Motor neuron (in vitro differentiated cells): ENCODE results near the gene DUSP2. TPM values are rescaled to one million over a fixed set of nuclear protein-coding genes. Genes with fewer than 3 reads are reported as not detected.
"Not testable (repeated sequence)": the region's sequence is repeated elsewhere in the genome, so short reads cannot be mapped to it uniquely, and the experiment has no call there.

Experiments used
- ATAC-seq, 8 experiments: fragments of 200-7000 bp; cut with Tn5 transposase; replicated peaks in 6 of 8; 2 replicates each; pipeline ENCODE4 v1.8.0; 2021; ENCODE audit warnings: mild to moderate bottlenecking in 8 of 8, moderate library complexity in 8 of 8
- H3K27ac ChIP-seq, 2 donors: fragments of 250-450 bp; sonication (Bioruptor Pico); 2 replicates each; pipeline ENCODE4 v1.9.0; 2021; ENCODE audit warnings: antibody characterized with exemption in 2 of 2, mild to moderate bottlenecking in 2 of 2, moderate library complexity in 1 of 2
- H3K4me1 ChIP-seq, 2 donors: fragments of 250-450 bp; sonication (Bioruptor Pico); replicated peaks in 1 of 2; 2 replicates each; pipeline ENCODE4 v1.6.1; 2021; ENCODE audit warnings: antibody characterized with exemption in 2 of 2, mild to moderate bottlenecking in 2 of 2, moderate library complexity in 1 of 2
- H3K4me3 ChIP-seq, 5 donors: fragments of 250-450 bp; sonication (Bioruptor Pico); 2 replicates each; pipeline ENCODE4 v1.9.0; 2021; ENCODE audit warnings: antibody characterized with exemption in 5 of 5, mild to moderate bottlenecking in 5 of 5, moderate library complexity in 4 of 5
- WGBS, 10 experiments: fragments of 450-650 bp; shearing (Covaris generic); methylation state at CpG; one replicate each; pipeline ENCODE4 v1.0.0; 2022; 5-methylcytosine and 5-hydroxymethylcytosine counted together
- in situ Hi-C, 9 experiments: fragments of 400-800 bp; cut with MboI; loops; one replicate each; pipeline ENCODE4 v1.15.0; 2021; ENCODE audit warnings: low sequenced_read_pairs in 9 of 9, low pct_unique_long_range_greater_than_20kb in 2 of 9; ENCODE audit not compliant: unreplicated experiment in 9 of 9
- total RNA-seq, 8 experiments: library from RNA; unstranded; fragments of 300-600 nt; gene quantifications; 2 replicates each; pipeline versions ENCODE4 v1.2.3 to v1.2.4, GENCODE V29; 2022

The DUSP2 gene
- total RNA-seq, 8 experiments from 2014 or later, result 0.36 to 6.1 (median 1.1) TPM

- H3K4me3 ChIP-seq, result no peak overlapping the region
- WGBS, 10 experiments, result 0 to 100% (median 44%) methylated on average over 1 to 5 of the region's 8 CpGs; no CpG with 5 or more reads in 3 of the 10 experiments
- peak; percentile 86 to 99 (median 96) for ATAC-seq
- no peaks in the 10 kb centered on the region for H3K4me1 ChIP-seq
- no peak overlapping the region for H3K27ac ChIP-seq
- in situ Hi-C loops, result no loop called here
These were observed 29.3 kb upstream of the DUSP2 start for GRCh38 chr2:96174251-96175144.

GRCh38 chr2:96171831-96172230, 26.6 kb upstream of the DUSP2 start:
- in situ Hi-C loops, result no loop called here
- H3K27ac ChIP-seq, result no peak overlapping the region
- no peaks in the 10 kb centered on the region for H3K4me1 ChIP-seq
- no peak for ATAC-seq
- 80 to 100% (median 100%) methylated on average over 1 to 7 of the region's 15 CpGs; no CpG with 5 or more reads in 3 of the 10 experiments for WGBS, 10 experiments
- no peak overlapping the region for H3K4me3 ChIP-seq

- Histone ChIP-seq H3K4me3 (no peak overlapping the region), H3K4me1 (no peaks in the 10 kb centered on the region), H3K27ac (no peak overlapping the region)
- no peak for ATAC-seq
- 90 to 100% (median 96%) methylated on average over 1 to 3 of the region's 3 CpGs; no CpG with 5 or more reads in 6 of the 10 experiments for WGBS, 10 experiments
- in situ Hi-C loops, result no loop called here
These were observed 25.4 kb upstream of the DUSP2 start for GRCh38 chr2:96170626-96171025.

- Histone ChIP-seq H3K27ac (no peak overlapping the region), H3K4me1 (no peaks in the 10 kb centered on the region), H3K4me3 (no peak overlapping the region)
- ATAC-seq, result no peak
- in situ Hi-C loops, result no loop called here
- 45 to 88% (median 63%) methylated on average over 1 to 2 of the region's 2 CpGs; no CpG with 5 or more reads in 1 of the 10 experiments for WGBS, 10 experiments
These were observed 24.7 kb upstream of the DUSP2 start for GRCh38 chr2:96169868-96170507.

GRCh38 chr2:96167407-96168013, 22.3 kb upstream of the DUSP2 start:
- no peak overlapping the region for H3K4me3 ChIP-seq
- peaks cover 0 to 7% of the 10 kb centered on the region in 2 donors for H3K4me1 ChIP-seq
- no peak overlapping the region for H3K27ac ChIP-seq
- in situ Hi-C loops, result no loop called here
- ATAC-seq, result peak in 2 of 8 experiments; percentile 57
- WGBS, 10 experiments, result 0 to 91% (median 69%) methylated on average over 1 to 5 of the region's 6 CpGs; no CpG with 5 or more reads in 2 of the 10 experiments

- H3K4me3 ChIP-seq, result no peak overlapping the region
- ATAC-seq, result peak in 5 of 8 experiments; percentile 54 to 88 (median 85)
- in situ Hi-C loops, result no loop called here
- 38 to 94% (median 83%) methylated on average over 1 to 8 of the region's 18 CpGs; no CpG with 5 or more reads in 2 of the 10 experiments for WGBS, 10 experiments
- H3K4me1 ChIP-seq, result peaks cover 0 to 7% of the 10 kb centered on the region in 2 donors
- H3K27ac ChIP-seq, result no peak overlapping the region
These were observed 19.4 kb upstream of the DUSP2 start for GRCh38 chr2:96164459-96165184.

GRCh38 chr2:96163768-96164429, 18.7 kb upstream of the DUSP2 start:
- in situ Hi-C loops, result no loop called here
- Histone ChIP-seq H3K4me1 (peaks cover 0 to 7% of the 10 kb centered on the region in 2 donors), H3K27ac (no peak overlapping the region), H3K4me3 (no peak overlapping the region)
- 50 to 100% (median 80%) methylated on average over 1 to 7 of the region's 13 CpGs; no CpG with 5 or more reads in 4 of the 10 experiments for WGBS, 10 experiments
- ATAC-seq, result peak in 3 of 8 experiments; percentile 12 to 45 (median 31)

- Histone ChIP-seq H3K4me3 (no peak overlapping the region), H3K4me1 (peaks cover 0 to 7% of the 10 kb centered on the region in 2 donors), H3K27ac (no peak overlapping the region)
- in situ Hi-C loops, result no loop called here
- WGBS, 10 experiments, result 100% methylated on average over 1 to 5 of the region's 5 CpGs; no CpG with 5 or more reads in 8 of the 10 experiments
- no peak for ATAC-seq
These were observed 18.2 kb upstream of the DUSP2 start for GRCh38 chr2:96163415-96163767.

- 12 to 94% (median 87%) methylated on average over 1 to 5 of the region's 5 CpGs; no CpG with 5 or more reads in 1 of the 10 experiments for WGBS, 10 experiments
- Histone ChIP-seq H3K4me3 (no peak overlapping the region), H3K4me1 (peaks cover 2 to 7% of the 10 kb centered on the region in 2 donors), H3K27ac (no peak overlapping the region)
- ATAC-seq, result no peak
- in situ Hi-C loops, result no loop called here
These were observed 16.7 kb upstream of the DUSP2 start for GRCh38 chr2:96161898-96162297.

GRCh38 chr2:96160366-96160765, 15.1 kb upstream of the DUSP2 start:
- 79 to 95% (median 88%) methylated on average over 1 to 5 of the region's 5 CpGs; no CpG with 5 or more reads in 2 of the 10 experiments for WGBS, 10 experiments
- ATAC-seq, H3K4me1 ChIP-seq, H3K27ac ChIP-seq, H3K4me3 ChIP-seq, in situ Hi-C loops: not testable (repeated sequence)

GRCh38 chr2:96159084-96159830, 14.0 kb upstream of the DUSP2 start:
- no peak overlapping the region for H3K4me3 ChIP-seq
- WGBS, 10 experiments, result 61 to 90% (median 85%) methylated on average over 1 to 11 of the region's 17 CpGs; no CpG with 5 or more reads in 1 of the 10 experiments
- H3K4me1 ChIP-seq, result peaks cover 2 to 6% of the 10 kb centered on the region in 2 donors
- in situ Hi-C loops, result no loop called here
- peak in 1 of 8 experiments; percentile 36 for ATAC-seq
- H3K27ac ChIP-seq, result no peak overlapping the region
